Astrocyte of the spinal cord (primary cell): ENCODE data around the gene PKNOX2.

Experiments
- DNase-seq: peaks from one replicate; pipeline ENCODE4 v3.0.0; 2011; ENCODE audit warnings: low read depth, low spot score
- H3K4me3 ChIP-seq: 2 replicates; pipeline ENCODE4 v1.5.1; 2011; ENCODE audit warnings: low read depth, mild to moderate bottlenecking, low read length, moderate library complexity
- CTCF ChIP-seq: IDR thresholded peaks from 2 replicates; pipeline ENCODE4 v1.5.1; 2012; ENCODE audit warnings: low read depth, mild to moderate bottlenecking, low read length, inconsistent platforms
- in situ Hi-C: cut with HindIII; loops from 2 replicates; pipeline ENCODE4 v1.10.0; 2017; ENCODE audit warnings: low sequenced_read_pairs

The PKNOX2 gene

DNA sequence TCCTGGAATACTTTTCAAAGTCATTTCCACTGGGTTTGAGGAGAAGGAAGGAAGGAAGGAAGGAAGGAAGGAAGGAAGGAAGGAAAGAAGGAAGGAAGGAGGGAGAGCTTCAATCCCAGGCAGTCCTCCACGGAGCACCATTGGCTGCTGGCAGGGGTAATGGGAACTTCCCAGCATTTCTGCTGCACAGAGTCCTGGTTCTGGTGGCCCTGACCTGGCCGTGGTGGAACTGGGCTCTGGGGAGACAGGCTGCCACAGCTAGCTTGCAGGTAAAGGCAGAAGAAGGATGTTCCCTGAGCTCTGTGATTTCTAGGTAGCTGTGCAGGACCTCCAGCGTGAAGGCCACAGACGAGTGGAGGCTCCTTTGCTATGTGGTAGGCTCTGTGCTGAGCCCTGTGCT, 10.6 kb downstream of the PKNOX2 start:
- in situ Hi-C loops, result no loop called here
- no peak for DNase-seq
- TF ChIP-seq CTCF, result no peak
- no peak overlapping the region for H3K4me3 ChIP-seq

GRCh38 chr11:125175896-125176575, 11.5 kb downstream of the PKNOX2 start:
- peak; percentile 13 for DNase-seq
- TF ChIP-seq CTCF, result no peak
- no peak overlapping the region for H3K4me3 ChIP-seq
- in situ Hi-C loops, result no loop called here

DNA sequence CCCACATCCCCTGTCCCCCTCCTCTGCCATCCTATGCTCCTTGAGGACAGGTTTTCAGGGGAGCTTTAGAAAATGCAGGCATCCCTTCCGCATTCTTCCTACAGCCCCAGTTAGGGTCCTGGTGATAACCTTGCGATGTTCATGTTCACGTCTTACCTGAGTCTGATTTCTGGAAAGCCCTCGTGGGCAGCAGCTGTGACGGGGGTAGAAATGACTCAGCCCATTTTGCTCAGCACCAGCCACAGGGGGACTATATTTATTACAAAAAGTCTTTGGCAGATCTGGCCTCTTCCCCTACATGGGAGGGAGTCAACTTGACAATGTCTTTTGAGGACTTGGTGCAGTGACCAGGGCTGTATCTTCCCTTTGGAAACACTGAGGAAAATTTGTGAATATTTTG, 12.3 kb downstream of the PKNOX2 start:
- H3K4me3 ChIP-seq, result no peak overlapping the region
- DNase-seq, result no peak
- in situ Hi-C loops, result no loop called here
- TF ChIP-seq CTCF, result no peak

GRCh38 chr11:125177543-125177942, 13.0 kb downstream of the PKNOX2 start:
- in situ Hi-C loops, result no loop called here
- no peak for TF ChIP-seq CTCF
- no peak overlapping the region for H3K4me3 ChIP-seq
- DNase-seq, result no peak

DNA sequence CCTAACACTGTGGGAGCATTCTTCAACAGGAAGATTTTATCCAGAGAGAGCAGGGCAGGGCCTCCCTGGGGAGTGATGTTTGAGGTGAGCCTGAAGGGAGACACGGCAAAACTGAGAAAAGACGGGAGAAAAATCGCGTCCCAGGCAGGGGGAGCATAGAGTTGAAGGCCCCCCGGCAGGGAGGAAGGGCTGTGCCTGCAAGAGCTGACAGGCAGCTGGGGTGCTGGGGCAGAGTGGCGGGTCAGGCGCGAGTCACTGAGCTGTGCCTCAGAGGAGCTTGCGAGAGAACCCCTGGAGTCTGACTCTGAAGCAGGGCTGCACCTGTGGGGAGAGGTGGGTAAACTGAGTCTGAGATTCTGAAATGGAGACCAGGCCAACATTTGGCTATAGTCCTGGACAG, 14.8 kb downstream of the PKNOX2 start:
- in situ Hi-C loops, result no loop called here
- DNase-seq, result no peak
- H3K4me3 ChIP-seq, result no peak overlapping the region
- TF ChIP-seq CTCF, result no peak

GRCh38 chr11:125179895-125180294, 15.3 kb downstream of the PKNOX2 start:
- DNase-seq, result no peak
- H3K4me3 ChIP-seq, result no peak overlapping the region
- in situ Hi-C loops, result no loop called here
- TF ChIP-seq CTCF, result no peak
